ENCODE data around the gene CLCN7. TPM values are rescaled to one million over a fixed set of nuclear protein-coding genes. Genes with fewer than 3 reads are reported as not detected.

Gene CLCN7
- total RNA-seq, 1 experiment from 2014 or later = 70.0 TPM

DNA sequence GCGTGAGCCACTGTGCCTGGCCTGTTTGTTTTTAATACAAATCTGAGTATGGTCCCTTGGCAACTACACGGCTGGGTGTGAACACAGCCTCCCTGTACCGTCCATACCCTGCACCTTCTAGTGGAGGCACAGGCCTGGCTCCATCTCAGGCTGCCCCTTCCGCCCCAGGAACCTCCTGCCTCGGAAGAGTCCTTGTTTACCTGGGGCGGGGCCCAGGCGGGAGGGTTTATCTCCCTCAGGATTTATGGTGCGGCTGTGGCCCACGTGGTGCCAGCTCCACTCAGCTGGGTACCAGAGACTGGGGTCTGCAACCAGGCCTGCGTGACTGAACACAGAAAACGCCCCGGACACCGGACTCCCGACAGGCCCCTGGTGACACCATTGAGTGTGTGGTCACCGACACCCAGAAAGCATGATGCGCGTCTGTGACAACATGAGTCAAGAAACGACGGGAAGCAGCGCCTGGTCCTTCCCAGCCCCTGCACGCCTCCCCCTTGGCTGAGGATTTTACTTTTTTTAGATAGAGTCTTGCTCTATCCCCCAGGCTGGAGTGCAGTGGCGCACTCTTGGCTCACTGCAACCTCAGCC, 79.3 kb downstream of the CLCN7 start:
- H2BK5ac ChIP-seq (ENCODE audit: insufficient read length, low read length) = no peak overlapping the region
- no peak overlapping the region for H2BK12ac ChIP-seq (ENCODE audit: insufficient read length, low read depth, low read length)
- H3K23me2 ChIP-seq (ENCODE audit: insufficient read length, low read depth, low read length, poor library complexity, severe bottlenecking) = no peaks in the 10 kb centered on the region
- H3K9ac ChIP-seq (ENCODE audit: extremely low read depth, insufficient read length, low read length) = no peak overlapping the region
- no peak overlapping the region for H2BK15ac ChIP-seq (ENCODE audit: low read depth, low read length)
- no peaks in the 10 kb centered on the region for H3K4me1 ChIP-seq (ENCODE audit: insufficient read depth, low read length)
- Mint-ChIP-seq H3K4me1 (no peaks in the 10 kb centered on the region), H3K4me3 (no peak overlapping the region), H3K9me3 (no peaks in the 10 kb centered on the region), H3K27ac (no peak overlapping the region; a peak in 1 of 7 replicates), H3K36me3 (ENCODE audit: insufficient read depth in 1 of 3, low read depth in 3 of 3) (peaks cover 2 to 35% (median 31%) of the 10 kb centered on the region in 3 experiments; a peak in 6 of 7 replicates), H3K27me3 (ENCODE audit: low read depth) (no peaks in the 10 kb centered on the region)
- H2AK5ac ChIP-seq (ENCODE audit: insufficient read length, low read length) = no peak overlapping the region
- no peak overlapping the region for H4K8ac ChIP-seq (replicated peaks; ENCODE audit: insufficient read length, low read depth, low read length)
- TF ChIP-seq, protein P1, sequence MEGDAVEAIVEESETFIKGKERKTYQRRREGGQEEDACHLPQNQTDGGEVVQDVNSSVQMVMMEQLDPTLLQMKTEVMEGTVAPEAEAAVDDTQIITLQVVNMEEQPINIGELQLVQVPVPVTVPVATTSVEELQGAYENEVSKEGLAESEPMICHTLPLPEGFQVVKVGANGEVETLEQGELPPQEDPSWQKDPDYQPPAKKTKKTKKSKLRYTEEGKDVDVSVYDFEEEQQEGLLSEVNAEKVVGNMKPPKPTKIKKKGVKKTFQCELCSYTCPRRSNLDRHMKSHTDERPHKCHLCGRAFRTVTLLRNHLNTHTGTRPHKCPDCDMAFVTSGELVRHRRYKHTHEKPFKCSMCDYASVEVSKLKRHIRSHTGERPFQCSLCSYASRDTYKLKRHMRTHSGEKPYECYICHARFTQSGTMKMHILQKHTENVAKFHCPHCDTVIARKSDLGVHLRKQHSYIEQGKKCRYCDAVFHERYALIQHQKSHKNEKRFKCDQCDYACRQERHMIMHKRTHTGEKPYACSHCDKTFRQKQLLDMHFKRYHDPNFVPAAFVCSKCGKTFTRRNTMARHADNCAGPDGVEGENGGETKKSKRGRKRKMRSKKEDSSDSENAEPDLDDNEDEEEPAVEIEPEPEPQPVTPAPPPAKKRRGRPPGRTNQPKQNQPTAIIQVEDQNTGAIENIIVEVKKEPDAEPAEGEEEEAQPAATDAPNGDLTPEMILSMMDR (conservative IDR thresholded peaks at IDR 0.05) = no peak
- H3K79me2 ChIP-seq (ENCODE audit: insufficient read depth, low read length) = no peaks in the 10 kb centered on the region
- no peak overlapping the region for H2BK20ac ChIP-seq (ENCODE audit: low read depth, low read length, poor library complexity, severe bottlenecking)
- H2AFZ ChIP-seq (ENCODE audit: low read length) = no peak overlapping the region
- no peaks in the 10 kb centered on the region for H3K9me3 ChIP-seq (ENCODE audit: control insufficient read depth, low read depth, low read length)
- H4K20me1 ChIP-seq (ENCODE audit: control insufficient read depth, insufficient read depth, insufficient read length) = no peaks in the 10 kb centered on the region
- no peak overlapping the region for H3K14ac ChIP-seq (ENCODE audit: insufficient read depth, low read length)
- H4K5ac ChIP-seq (ENCODE audit: insufficient read length, low read depth, low read length) = no peak overlapping the region
- H3K23ac ChIP-seq (ENCODE audit: insufficient read length, low read depth, low read length) = no peak overlapping the region
- no peak for DNase-seq
- no peak overlapping the region for H3K27ac ChIP-seq (ENCODE audit: insufficient read length, low read depth, low read length)
- H3K56ac ChIP-seq (ENCODE audit: insufficient read length, low read depth, low read length) = no peak overlapping the region
- H3K4me2 ChIP-seq (ENCODE audit: insufficient read depth, insufficient read length, low read length) = no peak overlapping the region
- H2BK120ac ChIP-seq (ENCODE audit: low read depth, low read length, poor library complexity, severe bottlenecking) = no peak overlapping the region
- no peak overlapping the region for H3K4ac ChIP-seq (ENCODE audit: low read depth, low read length)
- WGBS (ENCODE audit: extremely low coverage, insufficient read length, low lambda C conversion rate) = no CpG with 5 or more reads among the region's 22 CpGs
- H3K27me3 ChIP-seq (ENCODE audit: insufficient read depth, low read length) = no peaks in the 10 kb centered on the region
- H3K18ac ChIP-seq (ENCODE audit: insufficient read length, low read depth, low read length) = no peak overlapping the region
- no peak overlapping the region for H4K91ac ChIP-seq (ENCODE audit: insufficient read length, low read depth, low read length)
- H3T11ph ChIP-seq (ENCODE audit: low read length) = no peak overlapping the region
- H3K79me1 ChIP-seq (ENCODE audit: insufficient read depth, low read depth, low read length, poor library complexity, severe bottlenecking) = no peaks in the 10 kb centered on the region

Other genes starting within 250 kb of the CLCN7 start
- not detected in 2 replicates for gene TPSG1, start 249.8 kb downstream of the CLCN7 start, total RNA-seq (2021)
- gene TPSB2, start 244.8 kb downstream of the CLCN7 start, total RNA-seq (2021) = not detected in 2 replicates
- gene TPSAB1, start 234.3 kb downstream of the CLCN7 start, total RNA-seq (2021) = not detected in 2 replicates
- gene TPSD1, start 219.0 kb downstream of the CLCN7 start, total RNA-seq (2021) = not detected in 2 replicates
- 286 and 290 TPM in 2 replicates for gene UBE2I, start 165.4 kb downstream of the CLCN7 start, total RNA-seq (2021)
- 5.9 and 6.8 TPM in 2 replicates for gene BAIAP3, start 141.4 kb downstream of the CLCN7 start, total RNA-seq (2021)
- gene TSR3, start 123.2 kb downstream of the CLCN7 start, total RNA-seq (2021) = 58.8 and 65.0 TPM in 2 replicates
- gene GNPTG, start 123.1 kb downstream of the CLCN7 start, total RNA-seq (2021) = 29.4 and 29.7 TPM in 2 replicates
- 32.0 and 33.3 TPM in 2 replicates for gene UNKL, start 60.3 kb downstream of the CLCN7 start, total RNA-seq (2021)
- gene UQCC4, start 54.3 kb downstream of the CLCN7 start, total RNA-seq (2021) = 11.4 and 12.3 TPM in 2 replicates
- gene PERCC1, start 44.0 kb downstream of the CLCN7 start, total RNA-seq (2021) = not detected in 2 replicates
- gene CCDC154, start 30.5 kb downstream of the CLCN7 start, total RNA-seq (2021) = 1.3 and 2.0 TPM in 2 replicates
- gene PTX4, start 13.9 kb upstream of the CLCN7 start, total RNA-seq (2021) = 0.20 TPM in 1 of 2 replicates, not detected in the other
- gene TELO2, start 18.3 kb upstream of the CLCN7 start, total RNA-seq (2021) = 93.4 and 98.9 TPM in 2 replicates
- not detected in 2 replicates for gene TMEM204, start 58.6 kb upstream of the CLCN7 start, total RNA-seq (2021)
- 21.3 and 24.0 TPM in 2 replicates for gene IFT140, start 137.0 kb upstream of the CLCN7 start, total RNA-seq (2021)
- 39.2 and 46.2 TPM in 2 replicates for gene CRAMP1, start 137.3 kb upstream of the CLCN7 start, total RNA-seq (2021)
- 200 and 206 TPM in 2 replicates for gene JPT2, start 203.3 kb upstream of the CLCN7 start, total RNA-seq (2021)
- 49.4 and 51.3 TPM in 2 replicates for gene MAPK8IP3, start 231.2 kb upstream of the CLCN7 start, total RNA-seq (2021)